ENCODE results near the gene STX17.

The STX17 gene

DNA sequence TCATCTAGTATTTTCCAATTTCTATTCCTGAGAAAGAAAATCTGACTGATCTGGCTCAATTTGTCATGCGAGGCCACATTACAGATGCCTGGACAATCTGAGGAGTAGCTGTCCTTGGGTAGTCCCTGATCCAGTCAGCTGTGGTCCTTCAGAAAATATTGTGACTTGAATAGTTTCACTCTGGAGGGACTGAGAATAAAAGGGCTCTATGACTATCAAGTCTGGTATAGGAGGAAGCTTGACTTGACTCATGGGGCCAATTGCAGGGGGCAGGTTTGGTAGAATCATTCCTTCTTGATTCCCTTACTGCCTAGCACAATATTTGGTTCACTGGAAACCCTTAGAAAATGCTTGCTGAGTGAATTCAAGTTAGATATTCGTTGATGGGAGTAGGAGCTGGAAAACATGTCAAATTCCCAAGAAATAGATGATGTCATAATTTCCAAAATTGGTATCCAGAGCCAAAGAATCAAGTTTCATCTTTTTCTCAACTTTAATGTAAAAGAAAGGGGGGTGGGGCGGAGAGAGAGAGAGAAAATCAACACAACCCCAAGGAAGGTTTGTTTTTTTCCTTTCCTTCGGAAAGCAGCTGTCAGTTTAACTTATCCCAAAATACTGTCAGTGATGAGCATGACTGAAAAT is 32.4 kb upstream of the STX17 start:
- Histone ChIP-seq H3K27me3 (replicated peaks; ENCODE audit: control insufficient read depth, insufficient read depth, low read length) (no peaks in the 10 kb centered on the region), H3K4me3 (replicated peaks; ENCODE audit: low read depth, low read length) (no peak overlapping the region), H3K36me3 (ENCODE audit: control insufficient read depth, insufficient read depth, low read length) (no peaks in the 10 kb centered on the region)
- DNase-seq (ENCODE audit: extremely low read depth, insufficient read length) = no peak
- TF ChIP-seq, protein P1, sequence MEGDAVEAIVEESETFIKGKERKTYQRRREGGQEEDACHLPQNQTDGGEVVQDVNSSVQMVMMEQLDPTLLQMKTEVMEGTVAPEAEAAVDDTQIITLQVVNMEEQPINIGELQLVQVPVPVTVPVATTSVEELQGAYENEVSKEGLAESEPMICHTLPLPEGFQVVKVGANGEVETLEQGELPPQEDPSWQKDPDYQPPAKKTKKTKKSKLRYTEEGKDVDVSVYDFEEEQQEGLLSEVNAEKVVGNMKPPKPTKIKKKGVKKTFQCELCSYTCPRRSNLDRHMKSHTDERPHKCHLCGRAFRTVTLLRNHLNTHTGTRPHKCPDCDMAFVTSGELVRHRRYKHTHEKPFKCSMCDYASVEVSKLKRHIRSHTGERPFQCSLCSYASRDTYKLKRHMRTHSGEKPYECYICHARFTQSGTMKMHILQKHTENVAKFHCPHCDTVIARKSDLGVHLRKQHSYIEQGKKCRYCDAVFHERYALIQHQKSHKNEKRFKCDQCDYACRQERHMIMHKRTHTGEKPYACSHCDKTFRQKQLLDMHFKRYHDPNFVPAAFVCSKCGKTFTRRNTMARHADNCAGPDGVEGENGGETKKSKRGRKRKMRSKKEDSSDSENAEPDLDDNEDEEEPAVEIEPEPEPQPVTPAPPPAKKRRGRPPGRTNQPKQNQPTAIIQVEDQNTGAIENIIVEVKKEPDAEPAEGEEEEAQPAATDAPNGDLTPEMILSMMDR (IDR thresholded peaks at IDR 0.05; ENCODE audit: insufficient read depth, low read length, poor library complexity, severe bottlenecking) = no peak

DNA sequence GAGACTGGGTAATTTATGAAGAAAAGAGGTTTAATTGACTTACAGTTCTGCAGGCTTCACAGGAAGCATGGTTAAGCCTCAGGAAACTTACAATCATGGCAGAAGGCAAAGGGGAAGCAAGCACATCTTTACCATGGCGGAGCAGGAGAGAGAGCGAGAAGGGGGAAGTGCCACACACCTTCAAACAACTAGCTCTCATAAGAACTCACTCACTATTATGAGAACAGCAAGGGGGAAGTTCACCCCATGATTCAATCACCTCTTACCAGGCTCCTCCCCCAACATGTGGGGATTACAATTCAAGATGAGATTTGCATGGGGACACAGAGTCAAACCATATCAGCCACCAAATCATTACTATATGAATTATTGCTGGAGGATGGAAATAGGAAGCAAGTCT is 30.3 kb upstream of the STX17 start:
- Histone ChIP-seq H3K36me3 (ENCODE audit: control insufficient read depth, insufficient read depth, low read length) (no peaks in the 10 kb centered on the region), H3K27me3 (replicated peaks; ENCODE audit: control insufficient read depth, insufficient read depth, low read length) (no peaks in the 10 kb centered on the region), H3K4me3 (replicated peaks; ENCODE audit: low read depth, low read length) (no peak overlapping the region)
- DNase-seq (ENCODE audit: extremely low read depth, insufficient read length) = no peak
- TF ChIP-seq, protein P1 (IDR thresholded peaks at IDR 0.05; ENCODE audit: insufficient read depth, low read length, poor library complexity, severe bottlenecking) = no peak

DNA sequence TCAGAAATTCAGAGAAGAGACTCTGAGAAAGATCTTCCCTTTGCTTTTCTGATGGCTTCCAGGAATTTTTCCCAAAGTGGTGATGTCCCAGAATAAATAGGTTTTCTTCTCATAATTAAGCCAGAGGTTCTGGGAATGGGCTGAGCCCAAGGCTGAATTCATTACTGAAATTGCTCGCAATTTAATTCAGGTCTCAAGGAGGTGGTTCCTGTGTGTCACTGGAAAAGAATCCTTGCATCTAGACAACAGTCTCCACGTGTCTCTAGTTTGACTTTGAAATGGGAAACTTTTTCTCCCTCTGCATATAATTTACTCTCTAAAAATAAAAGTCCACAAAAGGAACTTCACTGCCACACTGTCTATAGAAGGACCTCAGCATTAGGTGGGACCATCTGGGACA is 27.8 kb upstream of the STX17 start:
- Histone ChIP-seq H3K36me3 (ENCODE audit: control insufficient read depth, insufficient read depth, low read length) (no peaks in the 10 kb centered on the region), H3K27me3 (replicated peaks; ENCODE audit: control insufficient read depth, insufficient read depth, low read length) (no peaks in the 10 kb centered on the region), H3K4me3 (replicated peaks; ENCODE audit: low read depth, low read length) (no peak overlapping the region)
- no peak for DNase-seq (ENCODE audit: extremely low read depth, insufficient read length)
- TF ChIP-seq, protein P1 (IDR thresholded peaks at IDR 0.05; ENCODE audit: insufficient read depth, low read length, poor library complexity, severe bottlenecking) = no peak

GRCh38 chr9:99881769-99882168 is 24.7 kb upstream of the STX17 start:
- H3K4me3 ChIP-seq (replicated peaks; ENCODE audit: low read depth, low read length) = no peak overlapping the region
- DNase-seq (ENCODE audit: extremely low read depth, insufficient read length) = no peak
- TF ChIP-seq, protein P1 (IDR thresholded peaks at IDR 0.05; ENCODE audit: insufficient read depth, low read length, poor library complexity, severe bottlenecking) = no peak
- H3K27me3 ChIP-seq (replicated peaks; ENCODE audit: control insufficient read depth, insufficient read depth, low read length) = no peaks in the 10 kb centered on the region
- no peaks in the 10 kb centered on the region for H3K36me3 ChIP-seq (ENCODE audit: control insufficient read depth, insufficient read depth, low read length)

- no peaks in the 10 kb centered on the region for H3K27me3 ChIP-seq (replicated peaks; ENCODE audit: control insufficient read depth, insufficient read depth, low read length)
- TF ChIP-seq, protein P1 (IDR thresholded peaks at IDR 0.05; ENCODE audit: insufficient read depth, low read length, poor library complexity, severe bottlenecking) = no peak
- no peaks in the 10 kb centered on the region for H3K36me3 ChIP-seq (ENCODE audit: control insufficient read depth, insufficient read depth, low read length)
- H3K4me3 ChIP-seq (replicated peaks; ENCODE audit: low read depth, low read length) = no peak overlapping the region
- no peak for DNase-seq (ENCODE audit: extremely low read depth, insufficient read length)
Measured at GRCh38 chr9:99885747-99886146, 20.7 kb upstream of the STX17 start.

DNA sequence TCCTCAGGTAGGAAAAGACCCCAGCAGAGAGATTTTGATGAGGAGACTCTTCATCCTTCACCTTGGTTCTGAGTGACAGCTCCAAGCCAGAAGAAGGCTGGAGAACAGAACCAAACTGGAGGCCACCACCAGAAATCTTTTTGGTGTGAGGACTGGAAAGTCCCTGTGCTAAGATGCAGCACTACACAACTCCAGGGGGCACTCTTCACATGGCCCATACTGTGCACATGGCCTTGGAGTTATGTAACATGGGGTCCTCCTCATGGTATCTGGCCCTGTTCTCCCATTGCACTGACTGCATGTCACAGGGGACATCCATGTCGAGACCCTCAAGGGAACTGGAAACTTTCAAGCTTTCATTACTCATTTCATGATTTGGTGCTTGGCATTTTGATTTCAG is 17.3 kb upstream of the STX17 start:
- H3K27me3 ChIP-seq (replicated peaks; ENCODE audit: control insufficient read depth, insufficient read depth, low read length) = no peaks in the 10 kb centered on the region
- no peak overlapping the region for H3K4me3 ChIP-seq (replicated peaks; ENCODE audit: low read depth, low read length)
- no peaks in the 10 kb centered on the region for H3K36me3 ChIP-seq (ENCODE audit: control insufficient read depth, insufficient read depth, low read length)
- TF ChIP-seq, protein P1 (IDR thresholded peaks at IDR 0.05; ENCODE audit: insufficient read depth, low read length, poor library complexity, severe bottlenecking) = peak; percentile 44
- DNase-seq (ENCODE audit: extremely low read depth, insufficient read length) = no peak

All from GM06990 (cell line).